Inferior parietal cortex (tissue), 1 donor: ENCODE results near the gene STK24.

ENCODE experiments used
- DNase-seq: peaks from one replicate; pipeline ENCODE4 v3.0.0-alpha.2; 2016; ENCODE audit errors: extremely low spot score

The STK24 gene

DNA sequence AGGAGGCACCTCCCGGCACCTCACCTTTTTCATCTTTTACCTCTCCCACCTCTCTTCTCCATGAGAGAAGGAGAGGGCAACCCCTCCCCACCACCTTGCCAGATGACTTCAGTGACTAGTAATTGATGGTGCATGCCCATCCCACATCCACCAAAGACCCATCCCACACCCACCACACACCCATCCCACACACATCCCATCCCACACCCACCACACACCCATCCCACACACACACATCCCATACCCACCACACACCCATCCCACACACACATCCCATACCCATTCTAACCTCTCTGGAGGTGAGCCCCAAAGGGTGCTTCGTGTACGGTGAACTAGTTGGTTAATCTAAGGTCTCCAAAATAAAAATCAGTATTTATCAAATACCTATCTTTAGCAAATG lies 44.7 kb downstream of the STK24 start:
- no peak for DNase-seq

DNA sequence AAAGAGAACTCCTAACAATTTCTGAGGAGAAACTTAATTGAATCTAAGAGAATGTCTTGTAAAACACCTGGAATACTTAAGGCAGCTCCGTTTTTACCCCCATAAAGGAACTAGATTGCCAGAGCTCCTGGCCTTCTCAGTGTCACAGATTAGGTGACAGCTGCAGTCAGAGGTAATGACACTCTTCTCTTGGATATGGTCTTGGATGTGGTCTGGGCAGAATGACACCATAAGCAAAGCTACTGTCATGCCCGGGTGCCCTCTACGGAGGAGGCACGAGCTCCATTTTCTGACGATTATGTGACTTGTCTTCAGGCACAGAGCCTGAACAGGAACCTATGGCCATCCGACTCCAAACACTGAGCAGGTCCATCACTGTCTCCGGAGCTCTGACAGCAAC lies 46.7 kb downstream of the STK24 start:
- no peak for DNase-seq

DNA sequence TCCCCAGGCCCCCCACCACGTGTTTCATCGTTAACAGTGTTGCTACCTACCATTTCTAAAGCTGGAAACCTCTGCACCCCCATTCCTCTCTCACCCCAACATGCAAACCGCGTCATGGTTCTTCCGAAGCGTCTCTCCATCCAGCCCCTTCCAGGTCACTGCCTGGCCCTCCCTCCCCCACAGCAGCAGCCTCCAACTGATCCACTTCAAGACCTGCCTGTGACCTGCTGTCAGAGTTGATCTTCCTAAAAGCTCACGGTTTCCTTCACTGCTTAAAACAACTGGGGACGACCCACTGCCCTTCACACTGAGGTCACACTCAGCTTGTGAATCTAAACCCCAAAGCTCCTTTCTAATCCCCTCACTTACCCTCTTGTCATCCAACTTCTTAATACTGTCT lies 47.7 kb downstream of the STK24 start:
- no peak for DNase-seq

DNA sequence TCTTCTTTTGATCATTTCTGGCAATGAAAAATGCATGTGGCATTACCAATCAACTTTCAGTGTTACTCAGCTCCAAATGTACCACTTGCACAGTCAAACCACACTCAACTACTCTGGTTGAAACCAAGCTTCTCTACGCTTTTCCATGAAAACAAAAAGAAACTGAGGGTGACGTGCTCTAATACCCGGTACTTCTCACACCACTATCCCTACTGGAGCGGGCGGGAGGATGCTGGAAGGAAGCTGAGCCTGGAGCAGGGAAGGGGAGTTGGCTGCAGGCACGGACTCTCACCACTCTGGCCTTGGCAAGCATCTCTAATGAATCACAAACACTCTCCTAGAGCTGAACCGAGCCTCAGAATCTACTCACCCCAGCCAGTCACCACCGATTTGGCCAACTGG lies 48.2 kb downstream of the STK24 start:
- DNase-seq = no peak

DNA sequence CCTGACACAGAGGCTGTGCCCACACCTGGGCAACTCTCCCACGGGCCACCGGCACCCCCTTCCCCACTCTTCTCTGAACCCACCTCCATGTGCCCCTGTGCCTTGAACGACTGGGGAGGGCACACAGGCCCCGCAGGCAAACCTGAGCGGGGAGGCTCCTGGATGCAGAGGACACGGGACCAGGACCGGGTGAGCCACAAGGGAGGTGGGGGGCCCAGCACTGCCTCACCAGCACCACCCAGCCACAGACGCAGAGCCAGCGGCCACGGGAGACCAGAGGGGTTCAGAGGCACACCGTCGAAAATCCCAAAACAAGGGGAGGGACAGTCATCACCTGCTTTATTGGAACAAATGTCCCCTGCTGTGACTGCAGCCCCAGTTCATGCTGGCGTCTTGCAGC lies 49.4 kb downstream of the STK24 start:
- DNase-seq = no peak

DNA sequence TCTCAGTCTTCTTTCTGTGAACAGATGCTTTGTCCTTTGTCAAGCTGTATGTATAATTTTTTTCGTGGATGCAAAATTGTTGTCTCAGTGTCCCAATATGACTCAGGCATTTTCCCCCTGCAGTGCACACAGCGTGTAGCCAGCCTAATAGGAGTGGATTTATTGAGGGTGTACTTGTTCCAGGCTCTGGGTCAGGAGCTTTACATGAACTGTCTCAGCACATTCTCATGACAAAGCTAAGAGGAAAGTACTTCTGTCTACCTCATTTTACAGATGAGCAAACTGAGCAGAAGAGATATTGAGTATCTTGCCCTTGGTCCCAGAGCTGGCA lies 50.8 kb downstream of the STK24 start:
- DNase-seq = no peak

DNA sequence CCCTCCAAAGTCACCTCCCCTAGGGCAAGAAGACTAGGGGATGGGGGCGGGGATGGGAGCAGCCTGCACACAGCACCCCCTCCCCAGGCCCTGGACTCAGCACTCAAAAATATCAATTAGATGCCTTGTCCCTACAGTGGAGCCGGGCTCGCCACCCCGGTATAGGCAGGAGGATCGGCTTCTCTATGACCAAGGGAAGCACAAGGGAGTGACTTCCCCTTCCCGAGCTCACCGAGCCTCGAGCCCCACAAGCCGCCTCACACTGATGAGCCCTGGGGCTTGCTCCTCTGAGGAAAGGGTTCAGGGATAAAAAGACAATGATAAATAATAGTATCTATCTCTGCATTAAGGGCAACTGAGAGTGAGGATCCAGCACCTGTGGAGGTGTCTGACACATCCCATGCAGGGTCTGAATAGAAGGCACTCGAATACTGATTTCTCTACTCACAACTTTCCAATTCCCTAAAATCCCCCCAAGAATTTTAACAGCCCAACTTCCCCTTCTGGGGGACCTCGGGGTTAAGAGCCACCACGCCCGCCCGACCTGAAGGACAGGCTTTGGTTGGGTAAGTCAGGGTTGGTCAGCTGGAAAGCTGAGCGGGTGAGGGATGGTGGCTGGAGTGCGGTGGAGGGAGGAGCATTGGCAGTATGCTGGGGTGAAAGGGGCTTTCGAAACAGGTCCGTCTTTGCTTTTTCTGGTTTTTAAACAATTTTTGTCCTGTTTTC lies 51.3 kb downstream of the STK24 start:
- DNase-seq = no peak

DNA sequence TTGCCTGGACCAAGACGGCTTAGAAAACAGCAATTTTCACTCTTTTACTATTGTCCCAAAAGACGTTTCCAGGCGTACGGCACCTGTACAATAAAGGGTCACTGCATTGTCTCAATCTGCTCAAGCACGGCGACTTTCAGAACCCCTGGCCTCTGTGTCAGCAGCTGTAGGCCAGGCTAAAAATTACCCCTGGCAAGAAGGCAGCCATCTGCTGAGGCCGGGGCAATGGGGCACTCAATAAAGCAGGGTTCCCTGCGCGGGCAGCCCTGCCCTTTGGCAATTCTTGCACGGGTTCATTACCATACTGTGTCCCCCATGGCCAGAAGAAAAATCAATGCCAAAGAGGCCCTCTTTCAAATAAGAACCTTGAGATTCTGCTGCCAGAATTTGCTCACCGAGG lies 52.1 kb downstream of the STK24 start:
- DNase-seq = no peak

DNA sequence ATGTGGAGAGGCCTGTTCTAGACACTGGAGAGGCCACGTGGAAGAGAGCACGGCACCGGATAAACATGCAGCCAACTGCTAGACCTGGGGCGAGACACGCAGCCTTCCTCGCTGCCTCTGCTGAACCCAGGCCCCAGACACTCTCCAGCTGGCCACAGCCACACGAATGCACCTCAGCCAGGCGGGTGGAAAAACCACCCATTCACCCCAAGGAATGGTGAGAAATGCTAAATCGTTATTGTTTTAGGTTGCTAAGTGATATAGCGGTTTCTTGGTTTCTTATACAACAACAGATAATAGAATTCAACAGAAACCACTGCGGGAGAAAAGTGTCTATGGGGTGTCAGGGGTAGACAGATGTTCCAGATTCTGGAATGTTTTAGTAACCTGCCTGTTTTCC lies 52.5 kb downstream of the STK24 start:
- no peak for DNase-seq

DNA sequence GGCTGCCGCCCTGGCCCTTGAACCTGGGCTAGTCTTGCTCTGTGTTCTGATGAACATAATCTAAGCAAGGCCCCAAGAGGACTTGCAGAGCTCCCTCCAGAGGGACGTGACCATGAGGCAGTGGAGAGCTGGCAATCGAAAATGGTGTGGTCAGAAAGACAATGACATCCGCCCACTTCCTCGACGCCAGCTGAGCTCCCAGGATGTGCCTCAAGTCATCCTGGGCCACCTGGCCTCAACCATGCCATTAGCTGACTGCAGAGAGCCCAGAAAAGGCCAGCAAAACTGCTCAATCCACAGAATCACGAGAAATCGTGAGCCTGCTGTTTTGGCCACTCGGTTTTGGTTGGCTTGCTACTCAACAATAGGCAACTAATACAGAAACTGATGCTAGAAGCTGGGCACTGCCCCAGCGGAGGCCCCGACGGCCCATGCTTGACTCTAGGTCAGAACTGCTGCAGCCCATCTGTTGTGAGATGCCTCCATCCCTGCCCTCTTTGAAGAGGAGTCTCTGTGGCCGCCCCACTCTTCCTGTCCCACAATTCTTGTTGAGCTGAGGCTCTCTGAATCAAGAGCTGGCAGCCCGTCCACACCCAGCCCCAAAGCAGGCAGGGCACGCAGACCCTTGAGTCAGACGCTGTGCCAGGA lies 53.3 kb downstream of the STK24 start:
- no peak for DNase-seq

DNA sequence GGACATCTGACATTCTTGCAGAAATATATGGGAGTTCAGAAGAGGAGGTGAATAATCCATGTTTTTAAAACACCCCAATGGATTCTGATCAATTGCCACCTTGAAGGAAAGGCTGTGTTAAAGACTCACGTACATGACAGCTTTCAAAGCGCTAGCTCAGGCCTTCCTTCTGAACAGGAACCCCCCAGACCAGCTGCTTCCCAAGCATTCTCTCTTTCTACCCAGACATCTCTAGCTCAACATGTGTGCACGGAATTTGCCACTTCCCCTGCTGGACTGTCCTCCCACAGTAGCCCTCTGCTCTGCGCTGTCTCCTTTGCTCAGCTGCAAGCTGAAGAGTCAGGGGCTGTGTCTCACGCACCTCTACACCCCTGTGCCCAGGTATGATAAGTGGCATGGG lies 54.5 kb downstream of the STK24 start:
- DNase-seq = no peak

DNA sequence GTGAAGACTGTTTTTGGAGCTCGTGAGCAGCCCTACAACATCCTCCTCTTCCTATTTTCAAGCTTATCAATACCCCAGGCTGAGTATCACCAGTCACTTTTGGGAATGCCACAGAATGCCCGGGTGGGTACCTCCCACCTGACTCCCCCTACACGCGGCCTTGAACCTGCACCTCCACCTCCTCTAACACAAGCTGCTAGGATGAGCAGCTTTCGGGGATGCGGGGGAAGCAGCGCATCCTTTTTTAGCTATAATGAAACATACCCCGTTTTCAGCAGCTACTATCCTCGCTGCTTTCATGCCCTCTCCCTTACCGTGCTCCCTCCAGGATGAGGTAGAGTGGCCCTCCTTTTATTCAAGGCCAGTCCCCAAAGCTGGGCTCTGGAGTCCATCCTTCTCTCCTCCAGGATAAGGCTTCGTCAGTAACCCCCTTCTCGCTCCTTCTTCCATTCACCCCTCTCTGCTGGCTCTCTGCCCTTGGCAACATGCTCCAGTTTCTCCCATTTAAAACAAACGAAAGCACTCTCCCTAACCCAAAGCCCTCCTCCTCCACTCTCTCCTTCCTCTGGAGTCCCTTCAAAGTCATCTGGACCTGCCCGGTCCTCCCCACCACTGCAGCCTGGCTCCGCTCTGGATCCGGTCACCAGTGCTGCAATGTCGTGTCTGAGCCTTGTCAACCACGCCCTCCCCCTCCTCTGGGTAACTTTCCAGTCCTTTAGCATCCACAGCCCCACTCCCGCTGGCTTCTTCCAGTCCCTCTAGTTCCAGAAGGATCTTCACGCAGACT lies 55.3 kb downstream of the STK24 start:
- DNase-seq = no peak

DNA sequence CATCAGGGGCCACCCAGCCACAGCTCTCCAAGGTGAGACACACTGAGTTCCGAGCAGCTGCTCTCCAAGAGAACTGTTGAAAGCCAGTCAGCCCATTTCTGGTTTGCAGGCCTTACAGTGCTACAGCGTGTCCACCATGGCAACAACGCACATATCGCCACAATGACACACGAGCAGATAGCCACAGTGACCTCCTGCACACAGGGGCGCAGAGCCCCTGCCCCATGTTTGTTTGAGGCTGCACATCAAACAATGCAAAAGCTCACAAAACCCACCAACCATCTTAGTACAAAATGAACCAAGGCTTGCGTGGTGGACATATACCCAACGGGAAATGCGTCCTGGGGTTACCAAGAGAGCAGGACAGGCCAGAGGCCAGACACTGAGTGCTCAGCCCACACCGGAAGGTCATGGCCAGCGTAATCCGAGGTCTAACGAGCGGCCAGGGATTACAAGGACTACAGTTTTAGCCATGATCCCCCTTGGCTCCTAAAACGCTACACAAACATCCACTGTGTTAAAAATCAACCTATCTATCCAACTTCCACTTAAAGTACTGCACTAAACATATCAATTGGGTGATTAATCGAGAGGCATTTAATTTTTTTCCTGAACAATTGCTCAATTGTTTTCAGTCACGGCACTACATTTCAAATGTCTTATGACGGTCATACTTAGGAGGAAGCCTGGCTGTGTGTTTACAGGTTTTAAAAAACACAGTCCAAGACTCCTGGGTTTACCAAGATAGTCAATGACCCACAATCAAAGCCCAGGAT lies 56.0 kb downstream of the STK24 start:
- no peak for DNase-seq

DNA sequence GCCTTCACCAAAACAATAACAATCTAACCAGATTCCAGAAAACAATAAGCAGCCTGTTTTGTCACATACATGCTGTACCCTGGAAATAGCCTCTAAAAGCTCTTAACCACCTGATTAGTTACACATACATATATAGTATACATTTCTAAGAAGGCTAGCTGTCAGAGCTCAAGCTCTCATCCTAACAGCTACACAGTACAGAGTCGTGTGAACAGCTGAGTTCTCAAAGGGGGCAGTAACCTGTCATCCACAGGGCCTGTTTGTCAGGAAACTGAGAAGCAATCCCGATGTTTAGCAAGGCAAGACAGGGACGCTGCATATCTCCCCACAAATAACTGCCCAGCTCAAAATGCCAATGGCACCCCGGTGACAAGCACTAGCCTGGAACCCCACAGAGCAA lies 56.9 kb downstream of the STK24 start:
- DNase-seq = no peak

DNA sequence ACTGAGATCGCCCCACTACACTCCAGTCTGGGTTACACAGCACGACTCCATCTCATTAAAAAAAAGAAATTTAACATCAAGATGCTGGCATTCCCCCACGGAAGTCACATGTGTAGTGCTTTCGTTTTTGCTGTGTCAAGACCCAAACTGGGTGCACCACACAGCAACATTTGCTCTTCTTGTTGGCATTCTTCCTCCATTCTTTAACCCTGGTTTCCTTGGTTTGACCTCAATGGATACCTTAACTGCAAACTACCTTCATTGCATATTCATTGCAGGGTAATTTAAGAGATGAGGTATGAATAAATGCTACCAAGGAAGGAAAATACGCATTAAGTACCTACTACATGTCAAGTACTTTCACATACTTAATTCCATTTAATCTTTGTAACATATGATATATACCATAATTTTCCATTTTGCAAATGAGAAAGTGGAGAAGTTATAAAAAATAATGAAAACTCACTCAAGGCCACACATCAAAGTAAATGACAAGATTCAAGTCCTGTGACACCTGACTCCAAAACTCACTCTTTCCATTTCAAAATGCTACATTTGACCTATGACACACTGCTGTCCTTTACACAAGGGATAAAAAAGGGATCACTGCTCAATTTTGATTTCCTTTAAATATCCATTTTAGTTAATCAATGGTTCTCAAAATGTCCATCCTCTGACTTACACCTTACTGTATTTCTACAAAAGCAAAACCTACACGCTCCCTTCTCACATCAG lies 59.2 kb downstream of the STK24 start:
- DNase-seq = no peak

DNA sequence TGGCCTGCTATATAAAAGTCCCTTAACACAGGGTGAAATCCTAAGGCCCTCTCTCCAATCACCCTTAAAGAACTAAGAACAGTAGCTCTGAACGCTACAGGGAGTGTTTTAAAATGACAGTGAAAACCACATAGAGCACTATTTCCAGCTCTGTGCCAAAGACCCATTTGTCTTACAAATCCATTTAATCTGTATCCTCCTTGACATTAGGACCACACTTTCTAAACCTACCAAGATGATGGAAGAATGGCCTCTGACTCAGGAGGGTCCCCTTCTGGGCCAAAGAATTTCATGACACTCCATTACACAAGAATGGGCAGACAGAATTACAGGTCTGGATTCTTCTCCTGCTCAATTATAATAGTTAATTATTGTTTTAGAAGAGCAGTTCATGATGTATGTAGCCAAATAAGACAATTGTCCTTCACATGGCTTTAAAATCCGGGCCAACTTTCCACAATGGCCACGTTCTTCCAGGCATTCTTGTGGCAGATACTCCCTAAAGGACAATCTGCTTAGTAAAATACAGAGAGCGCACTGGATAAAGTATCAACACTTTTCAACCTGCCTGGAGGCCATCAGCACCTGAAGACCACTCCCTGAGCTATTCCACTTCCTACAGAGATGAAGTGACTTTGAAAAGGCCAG lies 61.0 kb downstream of the STK24 start:
- DNase-seq = no peak

DNA sequence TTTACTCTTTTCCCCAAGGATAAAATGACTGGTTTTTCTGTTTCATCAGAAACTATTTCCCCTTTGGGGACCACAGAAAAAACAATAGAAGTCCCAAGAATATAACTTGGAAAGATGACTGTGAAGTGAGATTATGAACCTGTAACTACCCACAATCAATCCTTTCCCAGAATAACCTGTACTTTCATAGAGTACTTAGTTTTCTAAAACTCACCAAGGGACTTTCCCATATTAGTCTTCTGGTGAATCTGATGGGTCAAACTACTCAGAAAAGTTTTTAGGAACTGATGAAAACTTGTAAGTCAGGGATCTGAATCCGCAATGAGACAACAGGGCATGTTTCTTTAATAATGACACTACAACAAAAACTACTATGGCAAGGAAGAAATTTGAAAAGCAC lies 62.6 kb downstream of the STK24 start:
- no peak for DNase-seq

DNA sequence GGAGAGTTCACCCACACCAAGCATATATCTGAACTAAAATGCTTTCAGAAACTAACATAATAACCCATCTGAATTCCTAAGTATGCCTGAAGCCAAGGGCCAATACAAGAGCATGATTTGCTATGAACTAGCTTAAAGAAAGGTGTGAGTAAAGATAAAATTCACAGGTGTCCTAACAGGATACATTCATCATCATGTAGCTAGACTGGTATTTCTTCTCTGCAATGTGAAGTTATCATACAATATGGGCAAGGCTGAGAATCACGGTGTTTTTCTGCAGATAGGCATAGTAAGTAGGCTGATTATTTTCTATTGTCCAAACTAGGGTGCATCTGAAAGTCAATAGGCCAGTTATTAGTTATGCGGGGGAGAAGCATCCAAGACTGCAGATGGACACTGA lies 63.1 kb downstream of the STK24 start:
- DNase-seq = no peak

DNA sequence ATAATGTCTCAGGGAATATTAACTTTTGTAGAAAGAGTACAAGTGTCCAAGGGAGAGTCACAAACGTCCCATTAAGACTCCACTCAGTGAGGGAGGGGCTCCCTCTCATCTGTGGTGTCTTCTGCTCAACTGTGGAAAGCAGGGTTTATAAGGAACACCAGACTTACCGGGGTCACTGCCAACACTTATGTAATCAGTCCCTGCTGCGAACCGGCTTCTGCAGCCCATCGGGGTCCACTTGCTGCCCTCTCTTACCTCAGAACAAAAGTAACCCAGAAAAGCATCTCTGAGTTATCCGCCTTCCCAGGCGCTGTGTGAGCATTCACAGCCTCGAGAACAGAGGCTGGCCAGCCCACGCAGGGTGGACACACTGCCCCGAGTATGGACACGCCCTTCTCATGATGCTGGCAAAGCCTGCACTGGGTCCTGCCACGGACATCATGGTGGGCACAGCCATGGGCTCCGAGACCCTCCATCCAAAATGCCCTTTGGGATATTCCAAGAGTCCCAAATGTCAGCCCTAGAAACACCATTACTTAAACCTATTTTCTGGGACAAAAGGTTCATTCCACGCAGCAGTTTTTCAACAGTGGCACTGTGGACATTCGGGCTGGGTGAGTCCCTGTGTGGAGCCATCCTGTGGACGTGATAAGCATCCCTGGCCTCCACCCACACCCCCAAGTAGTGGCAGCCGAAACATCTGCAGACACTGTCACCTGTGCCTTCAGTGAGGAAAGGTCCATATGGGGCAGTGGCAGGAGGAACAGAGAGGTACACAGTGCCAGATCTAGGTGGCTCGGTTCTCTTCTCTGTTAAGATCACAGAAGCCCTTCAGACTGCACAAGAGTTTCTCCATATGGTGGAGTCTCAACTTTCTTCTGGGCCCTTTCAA lies 63.9 kb downstream of the STK24 start:
- DNase-seq = no peak

DNA sequence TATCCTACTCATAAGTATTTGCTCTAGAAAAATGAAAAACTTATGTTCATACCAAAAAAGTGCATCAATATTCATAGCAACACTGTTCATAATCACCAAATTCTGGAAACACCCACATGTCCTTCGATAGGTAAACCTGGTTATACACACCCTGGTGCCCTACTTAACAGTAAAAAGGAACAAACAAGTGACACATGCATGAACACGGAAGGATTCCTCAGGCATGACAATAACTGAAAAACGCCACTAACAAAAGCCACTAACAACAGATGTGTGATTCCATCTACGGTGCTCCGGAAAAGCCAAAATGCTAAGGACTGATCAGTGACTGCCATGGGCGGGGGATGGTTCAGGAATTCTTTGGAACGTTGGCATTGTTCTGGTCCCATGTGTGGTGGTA lies 65.5 kb downstream of the STK24 start:
- no peak for DNase-seq
